Thyroid gland (tissue), 4 donors: ENCODE measurements around the gene RPS8. TPM values are rescaled to one million over a fixed set of nuclear protein-coding genes. Genes with fewer than 3 reads are reported as not detected.
"Not testable (repeated sequence)": the region's sequence is repeated elsewhere in the genome, so short reads cannot be mapped to it uniquely, and the experiment has no call there.

ENCODE experiments used
- DNase-seq, 2 donors: peaks; one replicate each; pipeline ENCODE4 v3.0.0-alpha.2; 2019
- H3K27ac ChIP-seq, 3 donors: fragments of 200-600 bp; sonication (generic); 1 replicate in 2 of 3; 2 replicates in 1 of 3; pipeline ENCODE4 v1.5.1; 2016 to 2019; ENCODE audit warnings: mild to moderate bottlenecking in 1 of 3, moderate library complexity in 1 of 3
- H3K27me3 ChIP-seq: fragments of 200-600 bp; sonication (generic); one replicate; pipeline ENCODE4 v1.5.1; 2019
- H3K36me3 ChIP-seq, 2 donors: fragments of 200-600 bp; sonication (generic); one replicate each; pipeline ENCODE4 v1.5.1; 2016 to 2019
- H3K4me1 ChIP-seq, 2 donors: fragments of 200-600 bp; sonication (generic); one replicate each; pipeline ENCODE4 v1.5.1; 2017 to 2019
- H3K4me3 ChIP-seq, 3 donors: fragments of 200-600 bp; sonication (generic); replicated peaks in 1 of 3; 1 replicate in 2 of 3; 2 replicates in 1 of 3; pipeline ENCODE4 v1.5.1; 2016; ENCODE audit warnings: mild to moderate bottlenecking in 1 of 3
- H3K9me3 ChIP-seq: fragments of 200-600 bp; sonication (generic); one replicate; pipeline ENCODE4 v1.5.1; 2017
- POLR2A ChIP-seq, 2 donors: fragments of 450-650 bp; IDR thresholded peaks; one replicate each; pipeline ENCODE4 v1.6.1; 2017; ENCODE audit warnings: antibody characterized with exemption in 2 of 2, mild to moderate bottlenecking in 2 of 2, moderate library complexity in 1 of 2
- WGBS, 2 donors: methylation state at CpG; one replicate each; pipeline ENCODE4 v1.1.5; 2017; 5-methylcytosine and 5-hydroxymethylcytosine counted together
- intact Hi-C: fragments of 100-400 bp; cut with DNase I; formaldehyde crosslinking; loops from one replicate; pipeline ENCODE4 v1.15.1; 2023
- total RNA-seq, 4 donors: library from RNA; depleted of rRNA; stranded (reverse); fragments of >200 nt; gene quantifications; one replicate each; pipeline ENCODE4 v1.2.3, GENCODE V29; 2016
- TF ChIP-seq, protein P1 (sequence below), 6 experiments: fragments of 200-600 bp in 3 of 6; fragments of 450-650 bp in 3 of 6; sonication (generic) in 3 of 6; IDR thresholded peaks; one replicate each; pipeline ENCODE4 v1.5.1; 2016 to 2019; ENCODE audit warnings: antibody characterized with exemption in 6 of 6, mild to moderate bottlenecking in 2 of 6, inconsistent platforms in 1 of 6, moderate library complexity in 1 of 6

RPS8 gene
- total RNA-seq, 4 donors from 2014 or later = 1,167 to 2,709 (median 1,595) TPM

DNA sequence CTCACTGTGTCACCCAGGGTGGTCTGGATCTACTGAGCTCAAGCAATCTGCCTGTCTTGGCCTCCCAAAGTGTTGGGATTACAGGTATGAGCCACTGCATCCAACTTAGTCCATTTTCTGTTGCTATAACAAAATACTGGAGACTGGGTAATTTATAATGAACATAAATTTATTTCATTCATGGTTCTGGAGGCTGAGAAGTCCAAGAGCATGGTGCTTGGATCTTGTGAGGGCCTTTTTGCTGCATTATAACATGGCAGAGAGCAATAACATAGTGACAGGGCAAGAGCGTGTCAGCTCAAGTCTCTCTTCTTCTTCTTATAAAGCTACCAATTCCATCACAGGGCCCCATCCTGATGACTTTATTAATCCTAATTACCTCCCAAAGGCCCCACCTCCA is 39.3 kb upstream of the RPS8 start:
- intact Hi-C loops = no loop called here
- WGBS, 2 donors = 87 to 90% methylated on average over 1 of the region's 1 CpG
- no peak for TF ChIP-seq POLR2A (IDR thresholded peaks at IDR 0.05)
- TF ChIP-seq, protein P1, sequence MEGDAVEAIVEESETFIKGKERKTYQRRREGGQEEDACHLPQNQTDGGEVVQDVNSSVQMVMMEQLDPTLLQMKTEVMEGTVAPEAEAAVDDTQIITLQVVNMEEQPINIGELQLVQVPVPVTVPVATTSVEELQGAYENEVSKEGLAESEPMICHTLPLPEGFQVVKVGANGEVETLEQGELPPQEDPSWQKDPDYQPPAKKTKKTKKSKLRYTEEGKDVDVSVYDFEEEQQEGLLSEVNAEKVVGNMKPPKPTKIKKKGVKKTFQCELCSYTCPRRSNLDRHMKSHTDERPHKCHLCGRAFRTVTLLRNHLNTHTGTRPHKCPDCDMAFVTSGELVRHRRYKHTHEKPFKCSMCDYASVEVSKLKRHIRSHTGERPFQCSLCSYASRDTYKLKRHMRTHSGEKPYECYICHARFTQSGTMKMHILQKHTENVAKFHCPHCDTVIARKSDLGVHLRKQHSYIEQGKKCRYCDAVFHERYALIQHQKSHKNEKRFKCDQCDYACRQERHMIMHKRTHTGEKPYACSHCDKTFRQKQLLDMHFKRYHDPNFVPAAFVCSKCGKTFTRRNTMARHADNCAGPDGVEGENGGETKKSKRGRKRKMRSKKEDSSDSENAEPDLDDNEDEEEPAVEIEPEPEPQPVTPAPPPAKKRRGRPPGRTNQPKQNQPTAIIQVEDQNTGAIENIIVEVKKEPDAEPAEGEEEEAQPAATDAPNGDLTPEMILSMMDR (IDR thresholded peaks at IDR 0.05) = no peak
- H3K4me3 ChIP-seq = no peak overlapping the region
- peaks cover 4 to 9% of the 10 kb centered on the region in 2 donors for H3K4me1 ChIP-seq
- DNase-seq = no peak
- H3K27ac ChIP-seq = no peak overlapping the region
- no peaks in the 10 kb centered on the region for H3K9me3 ChIP-seq
- no peaks in the 10 kb centered on the region for H3K27me3 ChIP-seq
- H3K36me3 ChIP-seq = no peaks in the 10 kb centered on the region

DNA sequence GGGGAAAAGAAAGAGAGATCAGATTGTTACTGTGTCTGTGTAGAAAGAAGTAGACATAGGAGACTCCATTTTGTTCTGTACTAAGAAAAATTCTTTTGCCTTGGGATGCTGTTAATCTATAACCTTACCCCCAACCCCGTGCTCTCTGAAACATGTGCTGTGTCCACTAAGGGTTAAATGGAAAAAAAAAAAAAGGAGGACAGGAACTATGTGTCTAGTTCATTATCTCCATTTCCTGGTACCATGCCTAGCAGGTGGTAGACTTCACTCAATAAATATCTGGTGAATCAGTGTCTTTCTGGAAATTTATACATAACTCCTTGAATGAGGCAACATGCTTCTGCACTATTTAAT is 36.4 kb upstream of the RPS8 start:
- H3K9me3 ChIP-seq, DNase-seq, H3K36me3 ChIP-seq, H3K27me3 ChIP-seq, intact Hi-C loops, H3K4me1 ChIP-seq: not testable (repeated sequence)
- Histone ChIP-seq H3K4me3 (peak overlapping the region in 1 of 3 donors; percentile 36), H3K27ac (peak overlapping the region; percentile 62 to 95 (median 76))
- WGBS, 2 donors = 73 to 94% methylated on average over 1 of the region's 1 CpG

DNA sequence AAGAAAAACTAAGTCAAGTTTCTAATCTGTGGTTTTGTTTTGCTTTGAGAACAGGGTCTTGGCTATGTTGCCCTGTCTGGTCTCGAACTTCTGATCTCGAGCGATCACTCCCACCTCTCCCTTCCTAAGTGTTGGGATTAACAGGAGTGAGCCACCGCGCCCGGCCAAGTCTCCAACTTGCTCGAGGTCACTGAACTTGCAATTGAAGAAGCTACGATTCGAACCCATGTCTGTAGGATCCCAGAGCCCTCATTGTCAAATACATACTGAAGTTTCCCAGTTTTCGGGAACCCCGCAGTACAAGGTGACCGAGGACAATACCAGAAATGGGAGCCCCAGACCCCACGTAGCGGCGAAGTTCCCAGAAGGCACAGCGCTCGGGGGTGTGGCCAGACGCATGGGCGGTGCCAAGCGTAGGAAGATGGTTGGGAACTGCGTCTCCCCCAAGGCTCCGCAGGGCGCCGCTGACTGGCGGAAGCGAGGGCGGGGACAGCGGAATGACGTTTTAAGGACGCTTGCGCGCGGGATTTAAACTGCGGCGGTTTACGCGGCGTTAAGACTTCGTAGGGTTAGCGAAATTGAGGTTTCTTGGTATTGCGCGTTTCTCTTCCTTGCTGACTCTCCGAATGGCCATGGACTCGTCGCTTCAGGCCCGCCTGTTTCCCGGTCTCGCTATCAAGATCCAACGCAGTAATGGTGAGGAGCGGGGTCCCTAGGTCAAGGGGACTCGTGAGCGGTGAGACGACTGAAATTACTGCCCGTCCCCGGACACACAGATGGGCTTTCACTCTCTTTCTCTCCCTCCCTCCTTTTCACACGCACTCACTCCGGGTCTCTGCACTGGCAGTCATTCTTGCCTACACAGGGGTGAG is 35.8 kb upstream of the RPS8 start, which contains the start of gene KIF2C:
KIF2C (plus strand) TSS at position 531 of the 872 bp plus-strand sequence; CDS start at position 627, 96 bp downstream.
- Histone ChIP-seq H3K27ac (peak within 1 kb of the TSS; percentile 62 to 95 (median 76)), H3K36me3 (no peaks in the 10 kb centered on the region), H3K4me1 (peaks cover 4 to 5% of the 10 kb centered on the region in 2 donors), H3K27me3 (no peaks in the 10 kb centered on the region), H3K4me3 (peak within 1 kb of the TSS in 2 of 3 donors; percentile 5 to 36), H3K9me3 (no peaks in the 10 kb centered on the region)
- intact Hi-C loops = loop anchor here (5.0 kb wide), 1 partner anchor 38 kb away; the partner anchor contains the start of gene RPS8
- WGBS, 2 donors = 1 to 3% methylated on average over 43 to 49 of the region's 57 CpGs
- peak; percentile 21 to 92 for TF ChIP-seq POLR2A (IDR thresholded peaks at IDR 0.05)
- TF ChIP-seq, protein P1 (IDR thresholded peaks at IDR 0.05) = peak in 1 of 6 experiments; percentile 15
- DNase-seq = peak; percentile 97 to 98

DNA sequence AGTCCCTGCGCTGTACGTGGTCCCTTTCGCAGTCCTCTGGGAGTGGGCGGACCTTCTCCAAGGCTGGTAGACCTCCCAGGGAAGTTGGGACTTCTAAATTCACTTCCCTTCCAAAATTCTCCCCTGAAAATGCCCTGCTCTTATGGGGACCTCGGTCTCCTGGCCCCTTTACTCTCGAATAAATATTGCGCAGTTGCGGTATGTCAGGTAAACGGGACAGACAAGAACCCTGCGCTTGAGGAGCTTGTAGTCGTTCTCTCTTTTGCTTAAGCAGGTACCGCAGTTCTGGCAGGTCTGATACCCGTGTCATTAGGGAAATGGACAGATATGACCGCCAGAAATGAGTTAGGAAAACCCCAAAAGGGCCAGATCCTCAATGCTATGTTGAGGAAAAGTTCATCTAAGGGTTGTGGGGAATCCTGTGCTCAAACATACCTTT is 35.1 kb upstream of the RPS8 start:
- Histone ChIP-seq H3K4me1 (peaks cover 4 to 5% of the 10 kb centered on the region in 2 donors), H3K4me3 (peak overlapping the region in 1 of 3 donors; percentile 36), H3K27ac (no peak overlapping the region), H3K27me3 (no peaks in the 10 kb centered on the region), H3K9me3 (no peaks in the 10 kb centered on the region), H3K36me3 (no peaks in the 10 kb centered on the region)
- 3 to 4% methylated on average over 13 to 14 of the region's 14 CpGs for WGBS, 2 donors
- intact Hi-C loops = loop anchor here (5.0 kb wide), 1 partner anchor 37 kb away; the partner anchor contains the start of gene RPS8
- TF ChIP-seq, protein P1 (IDR thresholded peaks at IDR 0.05) = no peak
- no peak for TF ChIP-seq POLR2A (IDR thresholded peaks at IDR 0.05)
- DNase-seq = no peak

DNA sequence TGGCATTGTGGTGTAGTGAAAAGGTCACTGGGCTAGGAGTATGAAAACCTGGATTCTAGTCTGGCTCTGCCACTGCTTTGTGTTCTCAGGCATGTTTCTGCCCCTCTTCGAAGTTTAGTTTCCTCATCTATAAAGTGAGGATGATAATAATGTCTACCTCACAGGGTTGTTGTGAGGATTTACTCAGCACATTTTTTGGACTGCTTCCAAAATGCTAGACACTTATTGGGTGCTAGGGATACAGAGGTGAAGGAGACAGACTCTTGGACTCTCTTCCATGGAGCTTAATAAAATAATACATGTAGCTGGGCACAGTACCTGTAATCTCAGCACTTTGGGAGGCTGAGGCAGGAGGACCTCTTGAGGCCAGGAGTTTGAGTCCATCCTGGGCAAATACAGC is 32.1 kb upstream of the RPS8 start:
- no peak overlapping the region for H3K27ac ChIP-seq
- H3K4me1 ChIP-seq = peaks cover 4 to 5% of the 10 kb centered on the region in 2 donors
- H3K9me3 ChIP-seq = no peaks in the 10 kb centered on the region
- no peak overlapping the region for H3K4me3 ChIP-seq
- no peaks in the 10 kb centered on the region for H3K27me3 ChIP-seq
- no peak for DNase-seq
- no peak for TF ChIP-seq POLR2A (IDR thresholded peaks at IDR 0.05)
- 100% methylated on average over 1 of the region's 1 CpG for WGBS, 2 donors
- intact Hi-C loops = loop anchor here (5.0 kb wide), 1 partner anchor 34 kb away; the partner anchor contains the start of gene RPS8
- H3K36me3 ChIP-seq = no peaks in the 10 kb centered on the region

DNA sequence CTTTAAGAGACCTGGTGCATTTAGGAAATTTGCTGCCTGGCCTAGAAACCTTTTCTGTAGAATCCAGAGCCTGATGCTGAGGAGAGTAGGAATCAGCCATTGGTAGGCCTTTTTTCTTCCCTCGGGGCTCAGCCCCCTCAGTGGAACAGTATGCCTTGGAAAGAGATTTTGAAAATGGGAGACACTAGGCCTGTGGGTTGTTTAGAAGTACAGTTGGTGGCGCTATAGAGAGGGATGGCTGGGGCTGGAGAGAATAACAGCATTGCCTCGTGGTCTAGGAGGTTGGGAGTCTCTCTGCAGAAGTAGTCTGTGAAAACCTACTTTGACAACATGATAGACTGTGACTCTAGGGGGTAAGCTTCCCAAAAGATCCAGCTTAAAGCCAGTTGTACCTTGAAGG is 27.5 kb upstream of the RPS8 start:
- Histone ChIP-seq H3K27ac (no peak overlapping the region), H3K9me3 (no peaks in the 10 kb centered on the region), H3K4me3 (no peak overlapping the region), H3K4me1 (no peaks in the 10 kb centered on the region), H3K27me3 (no peaks in the 10 kb centered on the region), H3K36me3 (no peaks in the 10 kb centered on the region)
- no peak for DNase-seq
- TF ChIP-seq, protein P1 (IDR thresholded peaks at IDR 0.05) = no peak
- TF ChIP-seq POLR2A (IDR thresholded peaks at IDR 0.05) = no peak
- intact Hi-C loops = no loop called here
- 85 to 89% methylated on average over 3 of the region's 3 CpGs for WGBS, 2 donors
